NT2/D1 (cell line): ENCODE results near the gene MRM3.

Source experiments
- DNase-seq: peaks from one replicate; pipeline ENCODE4 v3.0.0-alpha.2; 2011; ENCODE audit warnings: low read depth, low spot score
- H3K27me3 ChIP-seq: 2 replicates; pipeline ENCODE4 v1.6.0; 2011; ENCODE audit warnings: mild to moderate bottlenecking; ENCODE audit not compliant: insufficient read length, insufficient read depth
- H3K36me3 ChIP-seq: 2 replicates; pipeline ENCODE4 v1.6.1; 2011; ENCODE audit warnings: mild to moderate bottlenecking, low read length, mixed read lengths; ENCODE audit not compliant: insufficient read depth, insufficient read length
- H3K4me1 ChIP-seq: 2 replicates; pipeline ENCODE4 v1.5.1; 2011; ENCODE audit not compliant: insufficient read depth, insufficient read length
- H3K4me3 ChIP-seq: 2 replicates; pipeline ENCODE4 v1.5.1; 2011; ENCODE audit warnings: low read depth; ENCODE audit not compliant: insufficient read length
- H3K9ac ChIP-seq: 2 replicates; pipeline ENCODE4 v1.6.0; 2011; ENCODE audit warnings: low read depth; ENCODE audit not compliant: insufficient read length
- H3K9me3 ChIP-seq: 2 replicates; pipeline ENCODE4 v1.5.1; 2011; ENCODE audit warnings: mild to moderate bottlenecking, low read length; ENCODE audit not compliant: insufficient read depth
- SUZ12 ChIP-seq: IDR thresholded peaks from 2 replicates; pipeline ENCODE4 v1.6.1; 2011; ENCODE audit not compliant: insufficient read length, insufficient read depth; ENCODE audit errors: extremely low read depth
- YY1 ChIP-seq: IDR thresholded peaks from 2 replicates; pipeline ENCODE4 v1.6.1; 2011; ENCODE audit not compliant: insufficient read length, insufficient read depth
- ZNF274 ChIP-seq: IDR thresholded peaks from 2 replicates; pipeline ENCODE4 v1.6.1; 2011; ENCODE audit warnings: mild to moderate bottlenecking, low read depth, low read length

MRM3 gene

GRCh38 chr17:759964-760363 is 22.2 kb upstream of the MRM3 start:
- H3K27me3 ChIP-seq = no peaks in the 10 kb centered on the region
- DNase-seq = no peak
- peaks cover 57% of the 10 kb centered on the region for H3K36me3 ChIP-seq
- no peak overlapping the region for H3K9ac ChIP-seq
- TF ChIP-seq SUZ12 (no peak), ZNF274 (no peak), YY1 (no peak)
- H3K4me3 ChIP-seq = no peak overlapping the region
- H3K4me1 ChIP-seq = no peaks in the 10 kb centered on the region
- no peaks in the 10 kb centered on the region for H3K9me3 ChIP-seq

- Histone ChIP-seq H3K36me3 (peaks cover 61% of the 10 kb centered on the region), H3K4me3 (no peak overlapping the region), H3K9ac (no peak overlapping the region), H3K9me3 (no peaks in the 10 kb centered on the region), H3K4me1 (no peaks in the 10 kb centered on the region), H3K27me3 (no peaks in the 10 kb centered on the region)
- TF ChIP-seq YY1 (no peak), SUZ12 (no peak), ZNF274 (no peak)
- no peak for DNase-seq
Observed at GRCh38 chr17:760371-760770, 21.8 kb upstream of the MRM3 start.

- Histone ChIP-seq H3K36me3 (peaks cover 56% of the 10 kb centered on the region), H3K4me1 (no peaks in the 10 kb centered on the region), H3K27me3 (no peaks in the 10 kb centered on the region), H3K9ac (no peak overlapping the region), H3K4me3 (no peak overlapping the region), H3K9me3 (no peaks in the 10 kb centered on the region)
- DNase-seq = no peak
- no peak for TF ChIP-seq YY1
Observed at GRCh38 chr17:767076-767475, 15.1 kb upstream of the MRM3 start.

GRCh38 chr17:773016-773415 is 9.1 kb upstream of the MRM3 start:
- no peak for TF ChIP-seq YY1
- TF ChIP-seq SUZ12 = no peak
- no peak for TF ChIP-seq ZNF274
- no peaks in the 10 kb centered on the region for H3K9me3 ChIP-seq
- H3K4me3 ChIP-seq = no peak overlapping the region
- no peak for DNase-seq
- peaks cover 84% of the 10 kb centered on the region for H3K36me3 ChIP-seq
- no peaks in the 10 kb centered on the region for H3K27me3 ChIP-seq
- no peaks in the 10 kb centered on the region for H3K4me1 ChIP-seq
- H3K9ac ChIP-seq = no peak overlapping the region

GRCh38 chr17:773467-774312 is 8.5 kb upstream of the MRM3 start:
- H3K36me3 ChIP-seq = peaks cover 91% of the 10 kb centered on the region
- H3K9ac ChIP-seq = no peak overlapping the region
- DNase-seq = no peak
- TF ChIP-seq YY1 (no peak), ZNF274 (no peak), SUZ12 (no peak)
- H3K4me1 ChIP-seq = no peaks in the 10 kb centered on the region
- no peaks in the 10 kb centered on the region for H3K27me3 ChIP-seq
- no peaks in the 10 kb centered on the region for H3K9me3 ChIP-seq
- H3K4me3 ChIP-seq = no peak overlapping the region

GRCh38 chr17:774313-774584 is 7.9 kb upstream of the MRM3 start:
- TF ChIP-seq ZNF274 (no peak), YY1 (no peak), SUZ12 (no peak)
- DNase-seq = no peak
- H3K36me3 ChIP-seq = peaks cover 89% of the 10 kb centered on the region

GRCh38 chr17:778096-778495 is 4.1 kb upstream of the MRM3 start:
- H3K4me1 ChIP-seq = no peaks in the 10 kb centered on the region
- H3K4me3 ChIP-seq = no peak overlapping the region
- H3K27me3 ChIP-seq = no peaks in the 10 kb centered on the region
- no peak for DNase-seq
- H3K9me3 ChIP-seq = no peaks in the 10 kb centered on the region
- TF ChIP-seq YY1 (no peak), SUZ12 (no peak), ZNF274 (no peak)
- no peak overlapping the region for H3K9ac ChIP-seq
- peaks cover 64% of the 10 kb centered on the region for H3K36me3 ChIP-seq

More at GRCh38 chr17:774313-774584, 7.9 kb upstream of the MRM3 start:
- H3K4me3 ChIP-seq = no peak overlapping the region
- no peaks in the 10 kb centered on the region for H3K9me3 ChIP-seq
- H3K27me3 ChIP-seq = no peaks in the 10 kb centered on the region
- H3K4me1 ChIP-seq = no peaks in the 10 kb centered on the region
- H3K9ac ChIP-seq = no peak overlapping the region
